Measurements from ENCODE around the gene SARS1.

DNA sequence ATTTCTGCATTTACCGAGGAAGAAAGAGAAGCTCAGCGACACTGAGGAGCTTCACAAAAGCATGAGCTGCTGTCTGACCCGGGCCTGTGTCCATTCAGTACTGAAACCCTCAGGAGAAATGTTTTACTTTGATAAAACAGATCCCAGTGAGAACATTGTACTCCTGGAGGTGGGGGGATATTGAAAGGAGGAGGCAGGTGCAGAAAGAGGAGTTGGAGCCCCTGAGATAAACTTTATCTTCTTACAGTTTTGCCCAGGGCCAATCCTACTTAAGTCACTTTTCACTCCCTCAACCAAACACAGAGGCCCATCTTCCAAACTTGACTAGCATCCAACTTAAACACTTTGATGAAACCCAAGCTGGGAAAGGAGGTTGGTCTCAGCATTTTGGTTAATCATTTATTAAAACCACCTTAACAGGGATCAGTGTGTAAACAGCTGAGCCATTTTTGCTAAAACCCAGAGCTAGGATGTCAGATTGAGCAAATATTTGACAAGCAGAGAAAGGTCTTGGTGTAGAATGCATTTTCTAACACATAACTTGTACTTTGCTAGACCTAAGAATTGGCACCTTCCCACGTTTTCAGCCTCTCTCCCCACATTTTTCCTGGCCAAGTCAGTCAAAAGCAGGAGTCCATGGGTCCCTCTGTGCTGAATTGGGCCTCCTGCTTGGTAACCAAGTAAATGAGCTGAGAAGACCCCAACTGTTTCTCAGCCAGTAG lies 32.5 kb upstream of the SARS1 start:
- TF ChIP-seq, protein P1, sequence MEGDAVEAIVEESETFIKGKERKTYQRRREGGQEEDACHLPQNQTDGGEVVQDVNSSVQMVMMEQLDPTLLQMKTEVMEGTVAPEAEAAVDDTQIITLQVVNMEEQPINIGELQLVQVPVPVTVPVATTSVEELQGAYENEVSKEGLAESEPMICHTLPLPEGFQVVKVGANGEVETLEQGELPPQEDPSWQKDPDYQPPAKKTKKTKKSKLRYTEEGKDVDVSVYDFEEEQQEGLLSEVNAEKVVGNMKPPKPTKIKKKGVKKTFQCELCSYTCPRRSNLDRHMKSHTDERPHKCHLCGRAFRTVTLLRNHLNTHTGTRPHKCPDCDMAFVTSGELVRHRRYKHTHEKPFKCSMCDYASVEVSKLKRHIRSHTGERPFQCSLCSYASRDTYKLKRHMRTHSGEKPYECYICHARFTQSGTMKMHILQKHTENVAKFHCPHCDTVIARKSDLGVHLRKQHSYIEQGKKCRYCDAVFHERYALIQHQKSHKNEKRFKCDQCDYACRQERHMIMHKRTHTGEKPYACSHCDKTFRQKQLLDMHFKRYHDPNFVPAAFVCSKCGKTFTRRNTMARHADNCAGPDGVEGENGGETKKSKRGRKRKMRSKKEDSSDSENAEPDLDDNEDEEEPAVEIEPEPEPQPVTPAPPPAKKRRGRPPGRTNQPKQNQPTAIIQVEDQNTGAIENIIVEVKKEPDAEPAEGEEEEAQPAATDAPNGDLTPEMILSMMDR (IDR thresholded peaks at IDR 0.05) = no peak
- TF ChIP-seq POLR2A (IDR thresholded peaks at IDR 0.05) = no peak
